Measurements from ENCODE around the gene TTLL11.

TTLL11 gene

GRCh38 chr9:121954477-121955140, 138.5 kb downstream of the TTLL11 start:
- no peak for TF ChIP-seq OSR1 (CRISPR knock-in tag; IDR thresholded peaks at IDR 0.05)
- TF ChIP-seq BACH2 (CRISPR knock-in tag; IDR thresholded peaks at IDR 0.05; ENCODE audit: borderline replicate concordance) = no peak
- TF ChIP-seq ISL1 (CRISPR knock-in tag; IDR thresholded peaks at IDR 0.05) = no peak
- no peak for TF ChIP-seq PPARA (CRISPR knock-in tag; IDR thresholded peaks at IDR 0.05; ENCODE audit: borderline replicate concordance)
- TF ChIP-seq TOX (CRISPR knock-in tag; IDR thresholded peaks at IDR 0.05; ENCODE audit: borderline replicate concordance) = no peak
- TF ChIP-seq GLIS3 (CRISPR knock-in tag; IDR thresholded peaks at IDR 0.05) = no peak
- no peak for TF ChIP-seq ZNF70 (CRISPR knock-in tag; IDR thresholded peaks at IDR 0.05)
- no peak for TF ChIP-seq ESRRG (CRISPR knock-in tag; IDR thresholded peaks at IDR 0.05)

DNA sequence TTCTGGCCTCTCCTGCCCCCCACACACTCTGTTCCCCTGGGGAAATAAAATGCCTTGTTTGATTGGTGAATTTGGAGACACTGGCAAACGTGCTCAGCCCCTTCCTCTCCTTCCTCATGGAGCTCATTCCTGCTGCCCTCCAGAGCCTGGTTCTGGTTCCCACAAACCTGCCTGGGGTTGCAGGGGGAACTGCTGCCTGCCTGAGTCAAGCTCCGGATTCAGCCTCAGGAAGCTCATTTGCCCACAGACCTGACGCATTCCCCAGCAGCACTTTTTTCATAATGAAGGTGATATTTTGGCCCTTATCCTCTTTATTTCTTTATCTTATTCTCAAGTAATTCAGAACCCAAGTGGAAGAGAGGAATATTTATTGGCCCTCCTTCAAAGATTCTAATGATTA, 140.5 kb downstream of the TTLL11 start:
- no peak for ATAC-seq

More at GRCh38 chr9:121954477-121955140, 138.5 kb downstream of the TTLL11 start:
- peak; percentile 59 for ATAC-seq

DNA sequence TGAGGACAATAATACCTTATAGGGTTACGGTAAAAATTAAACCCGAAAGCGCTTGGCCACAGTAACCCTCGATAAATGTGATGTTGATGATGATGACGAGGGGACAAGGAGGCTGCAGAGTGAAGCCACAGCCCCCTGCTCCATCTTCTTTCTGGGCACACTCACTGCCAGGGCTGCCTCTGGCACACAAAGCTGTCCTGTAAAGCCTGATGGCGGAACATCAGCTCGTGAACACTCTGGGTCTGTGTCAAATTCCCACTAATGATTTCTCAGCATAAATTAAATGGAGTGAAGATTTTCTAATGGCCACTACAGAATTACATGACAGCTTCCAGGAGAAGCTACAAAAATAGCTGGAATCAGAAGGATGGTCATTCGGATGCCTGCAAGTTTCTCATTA, 142.2 kb downstream of the TTLL11 start:
- TF ChIP-seq CREB5 (CRISPR knock-in tag; IDR thresholded peaks at IDR 0.05; ENCODE audit: low read depth) (no peak), ZNF565 (CRISPR knock-in tag; conservative IDR thresholded peaks at IDR 0.05; ENCODE audit: low read depth) (no peak), ZFP3 (CRISPR knock-in tag; IDR thresholded peaks at IDR 0.05) (no peak)

More for the DNA sequence above, 140.5 kb downstream of the TTLL11 start:
- TF ChIP-seq ZNF70 (CRISPR knock-in tag; IDR thresholded peaks at IDR 0.05) (no peak), ARNTL (CRISPR knock-in tag; IDR thresholded peaks at IDR 0.05; ENCODE audit: borderline replicate concordance, low read depth) (no peak), TSHZ2 (CRISPR knock-in tag; IDR thresholded peaks at IDR 0.05) (no peak), ISL1 (CRISPR knock-in tag; IDR thresholded peaks at IDR 0.05) (no peak), GLIS3 (CRISPR knock-in tag; IDR thresholded peaks at IDR 0.05) (no peak), ZFP30 (CRISPR knock-in tag; IDR thresholded peaks at IDR 0.05) (no peak), RARB (CRISPR knock-in tag; IDR thresholded peaks at IDR 0.05) (no peak), ZNF8 (CRISPR knock-in tag; IDR thresholded peaks at IDR 0.05) (no peak), BACH2 (CRISPR knock-in tag; IDR thresholded peaks at IDR 0.05; ENCODE audit: borderline replicate concordance) (no peak)

GRCh38 chr9:121950441-121950840, 142.7 kb downstream of the TTLL11 start:
- TF ChIP-seq GLIS3 (CRISPR knock-in tag; IDR thresholded peaks at IDR 0.05) = no peak
- no peak for TF ChIP-seq CREB5 (CRISPR knock-in tag; IDR thresholded peaks at IDR 0.05; ENCODE audit: low read depth)
- ATAC-seq = no peak

More for the DNA sequence above, 142.2 kb downstream of the TTLL11 start:
- no peak for ATAC-seq

- no peak for ATAC-seq
- TF ChIP-seq ZNF8 (CRISPR knock-in tag; IDR thresholded peaks at IDR 0.05) = no peak
- no peak for TF ChIP-seq ESRRG (CRISPR knock-in tag; IDR thresholded peaks at IDR 0.05)
- no peak for TF ChIP-seq TCF4 (CRISPR knock-in tag; IDR thresholded peaks at IDR 0.05; ENCODE audit: borderline replicate concordance)
- no peak for TF ChIP-seq OSR1 (CRISPR knock-in tag; IDR thresholded peaks at IDR 0.05)
- TF ChIP-seq, protein P1, sequence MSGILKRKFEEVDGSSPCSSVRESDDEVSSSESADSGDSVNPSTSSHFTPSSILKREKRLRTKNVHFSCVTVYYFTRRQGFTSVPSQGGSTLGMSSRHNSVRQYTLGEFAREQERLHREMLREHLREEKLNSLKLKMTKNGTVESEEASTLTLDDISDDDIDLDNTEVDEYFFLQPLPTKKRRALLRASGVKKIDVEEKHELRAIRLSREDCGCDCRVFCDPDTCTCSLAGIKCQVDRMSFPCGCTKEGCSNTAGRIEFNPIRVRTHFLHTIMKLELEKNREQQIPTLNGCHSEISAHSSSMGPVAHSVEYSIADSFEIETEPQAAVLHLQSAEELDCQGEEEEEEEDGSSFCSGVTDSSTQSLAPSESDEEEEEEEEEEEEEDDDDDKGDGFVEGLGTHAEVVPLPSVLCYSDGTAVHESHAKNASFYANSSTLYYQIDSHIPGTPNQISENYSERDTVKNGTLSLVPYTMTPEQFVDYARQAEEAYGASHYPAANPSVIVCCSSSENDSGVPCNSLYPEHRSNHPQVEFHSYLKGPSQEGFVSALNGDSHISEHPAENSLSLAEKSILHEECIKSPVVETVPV (CRISPR knock-in tag; IDR thresholded peaks at IDR 0.05) = no peak
- no peak for TF ChIP-seq TSHZ2 (CRISPR knock-in tag; IDR thresholded peaks at IDR 0.05)
- TF ChIP-seq CSDC2 (CRISPR knock-in tag; IDR thresholded peaks at IDR 0.05) = no peak
- no peak for TF ChIP-seq SNAI2 (CRISPR knock-in tag; IDR thresholded peaks at IDR 0.05)
- no peak for TF ChIP-seq ZFP3 (CRISPR knock-in tag; IDR thresholded peaks at IDR 0.05)
- no peak for TF ChIP-seq ARNTL (CRISPR knock-in tag; IDR thresholded peaks at IDR 0.05; ENCODE audit: borderline replicate concordance, low read depth)
- TF ChIP-seq PATZ1 (CRISPR knock-in tag; IDR thresholded peaks at IDR 0.05; ENCODE audit: borderline replicate concordance) = no peak
- no peak for TF ChIP-seq ISL1 (CRISPR knock-in tag; IDR thresholded peaks at IDR 0.05)
Observed at GRCh38 chr9:121949766-121950165, 143.3 kb downstream of the TTLL11 start.

Measured in SK-N-SH treated with all-trans-retinoic acid at 6 μM for 48 hours (cell line).